ENCODE data around the gene NAT10.

The NAT10 gene

GRCh38 chr11:34126959-34127848 lies 21.8 kb downstream of the NAT10 start:
- no peak overlapping the region for H3K4me3 ChIP-seq (ENCODE audit: low read depth, low read length)
- no peak for DNase-seq (ENCODE audit: low read depth)
- no peak for TF ChIP-seq CTCF (conservative IDR thresholded peaks at IDR 0.05; ENCODE audit: low read depth, low read length)

DNA sequence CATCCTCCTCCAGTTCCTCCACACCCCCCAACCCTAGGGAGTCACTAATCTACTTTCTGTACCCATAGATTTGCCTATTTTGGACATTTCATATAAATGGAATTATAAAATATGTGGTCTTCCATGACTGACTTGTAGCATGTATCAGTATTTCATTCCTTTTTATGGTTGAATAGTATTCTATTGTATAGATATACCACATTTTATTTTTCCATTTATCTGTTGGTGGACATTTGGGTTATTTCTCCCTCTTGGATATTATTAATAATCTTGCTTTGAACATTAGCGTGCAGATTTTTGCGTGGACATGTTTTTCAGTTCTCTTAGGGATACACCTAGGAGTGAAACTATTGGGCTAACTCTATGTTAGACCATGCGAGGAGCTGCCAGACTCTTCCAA lies 23.4 kb downstream of the NAT10 start:
- no peak for TF ChIP-seq CTCF (conservative IDR thresholded peaks at IDR 0.05; ENCODE audit: low read depth, low read length)

DNA sequence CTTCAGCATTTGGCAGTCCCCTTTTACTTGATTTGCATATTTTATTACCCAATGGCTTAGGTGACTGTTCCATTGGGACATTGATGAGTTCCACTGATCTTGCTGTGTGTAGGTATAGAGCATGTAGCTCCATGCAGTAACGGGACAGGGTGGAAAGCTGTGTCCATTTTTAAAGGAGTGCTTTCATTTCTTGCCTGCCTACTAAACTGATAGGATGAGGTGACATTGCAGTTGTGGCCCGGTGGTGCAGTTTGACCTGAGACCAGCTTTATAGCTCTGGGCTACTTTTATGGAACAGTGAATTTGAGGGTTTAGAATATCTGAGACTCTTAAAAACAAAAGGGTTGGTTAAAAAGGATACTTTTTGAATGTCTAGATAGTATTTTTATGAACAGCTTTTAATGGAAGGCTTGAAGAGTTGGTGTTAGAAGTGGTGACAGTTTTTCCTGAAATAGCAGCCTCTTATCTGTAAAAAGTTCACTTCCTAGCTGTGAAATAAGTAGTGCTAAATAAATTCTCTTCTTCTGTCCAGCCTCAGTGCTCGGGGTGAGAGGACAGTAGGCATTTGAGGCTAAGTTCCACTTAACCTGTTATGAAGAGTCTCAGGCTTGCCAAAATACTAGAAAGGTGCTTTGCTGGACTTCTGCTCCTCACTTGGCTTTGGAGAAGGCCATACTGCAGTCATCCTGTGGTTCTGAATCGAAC lies 27.0 kb downstream of the NAT10 start:
- TF ChIP-seq CTCF (conservative IDR thresholded peaks at IDR 0.05; ENCODE audit: low read depth, low read length): no peak
- no peak for DNase-seq (ENCODE audit: low read depth)
- no peak overlapping the region for H3K4me3 ChIP-seq (ENCODE audit: low read depth, low read length)

More for the DNA sequence above, 23.4 kb downstream of the NAT10 start:
- H3K4me3 ChIP-seq (ENCODE audit: low read depth, low read length): no peak overlapping the region
- DNase-seq (ENCODE audit: low read depth): no peak

DNA sequence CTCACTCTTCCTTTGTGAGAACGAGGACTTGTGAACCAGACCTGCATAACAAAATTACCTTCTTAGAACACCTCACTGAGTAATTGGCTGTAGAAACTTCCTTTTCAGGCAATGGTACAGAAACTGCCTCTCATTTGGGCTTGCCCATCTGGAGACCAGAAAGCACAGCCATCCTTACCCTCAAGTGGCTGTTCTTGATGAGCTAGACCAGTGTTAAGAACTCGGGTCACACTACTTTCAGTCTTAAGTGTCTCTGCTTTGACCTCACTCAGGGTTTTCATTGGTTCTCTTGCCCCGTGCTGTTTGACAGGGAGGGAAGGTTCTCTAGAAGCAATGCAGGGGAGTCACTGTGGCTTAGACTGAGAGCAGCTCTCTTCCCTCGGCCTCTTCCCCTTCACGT lies 29.3 kb downstream of the NAT10 start:
- DNase-seq (ENCODE audit: low read depth): no peak
- H3K4me3 ChIP-seq (ENCODE audit: low read depth, low read length): no peak overlapping the region
- no peak for TF ChIP-seq CTCF (conservative IDR thresholded peaks at IDR 0.05; ENCODE audit: low read depth, low read length)

GRCh38 chr11:34135439-34135838 lies 30.0 kb downstream of the NAT10 start:
- no peak for TF ChIP-seq CTCF (conservative IDR thresholded peaks at IDR 0.05; ENCODE audit: low read depth, low read length)
- no peak for DNase-seq (ENCODE audit: low read depth)

DNA sequence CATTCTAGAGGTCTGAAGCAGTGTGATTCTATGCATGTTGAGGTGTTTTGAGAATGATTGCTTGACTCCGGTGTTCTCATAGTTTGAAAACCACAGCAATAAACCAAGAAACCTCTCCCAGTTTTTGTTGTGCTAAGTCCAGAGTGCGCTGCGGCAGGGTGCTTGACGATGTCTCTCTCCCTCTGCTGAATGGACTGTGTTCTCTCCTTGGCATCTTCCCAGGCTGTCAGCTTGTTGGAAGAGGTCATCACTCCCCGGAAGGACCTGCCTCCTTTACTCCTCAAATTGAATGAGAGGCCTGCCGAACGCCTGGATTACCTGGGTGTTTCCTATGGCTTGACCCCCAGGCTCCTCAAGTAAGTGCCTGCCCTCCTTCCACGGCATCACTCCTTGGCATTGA lies 31.0 kb downstream of the NAT10 start:
- DNase-seq (ENCODE audit: low read depth): no peak
- no peak for TF ChIP-seq CTCF (conservative IDR thresholded peaks at IDR 0.05; ENCODE audit: low read depth, low read length)
- no peak overlapping the region for H3K4me3 ChIP-seq (ENCODE audit: low read depth, low read length)

More at GRCh38 chr11:34135439-34135838, 30.0 kb downstream of the NAT10 start:
- H3K4me3 ChIP-seq (ENCODE audit: low read depth, low read length): no peak overlapping the region

Measured in choroid plexus epithelial cell (primary cell).